ENCODE results near the gene ORMDL3.
"Not testable (repeated sequence)": the region's sequence is repeated elsewhere in the genome, so short reads cannot be mapped to it uniquely, and the experiment has no call there.

DNA sequence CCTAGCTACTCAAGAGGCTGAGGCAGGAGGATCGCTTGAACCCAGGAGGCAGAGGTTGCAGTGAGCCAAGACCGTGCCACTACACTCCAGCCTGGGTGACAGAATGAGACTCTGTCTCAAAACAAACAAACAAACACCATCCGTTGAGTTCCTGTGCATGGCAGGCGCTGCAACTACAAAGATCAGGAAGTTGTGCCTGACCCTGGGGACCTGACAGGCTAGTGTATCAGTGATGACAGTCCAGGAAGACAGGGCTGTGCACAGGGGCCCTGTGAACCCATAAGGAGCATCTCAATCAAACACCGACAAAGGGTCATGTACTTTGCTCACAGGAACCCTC is 21.1 kb upstream of the ORMDL3 start:
- TF ChIP-seq, protein P1, sequence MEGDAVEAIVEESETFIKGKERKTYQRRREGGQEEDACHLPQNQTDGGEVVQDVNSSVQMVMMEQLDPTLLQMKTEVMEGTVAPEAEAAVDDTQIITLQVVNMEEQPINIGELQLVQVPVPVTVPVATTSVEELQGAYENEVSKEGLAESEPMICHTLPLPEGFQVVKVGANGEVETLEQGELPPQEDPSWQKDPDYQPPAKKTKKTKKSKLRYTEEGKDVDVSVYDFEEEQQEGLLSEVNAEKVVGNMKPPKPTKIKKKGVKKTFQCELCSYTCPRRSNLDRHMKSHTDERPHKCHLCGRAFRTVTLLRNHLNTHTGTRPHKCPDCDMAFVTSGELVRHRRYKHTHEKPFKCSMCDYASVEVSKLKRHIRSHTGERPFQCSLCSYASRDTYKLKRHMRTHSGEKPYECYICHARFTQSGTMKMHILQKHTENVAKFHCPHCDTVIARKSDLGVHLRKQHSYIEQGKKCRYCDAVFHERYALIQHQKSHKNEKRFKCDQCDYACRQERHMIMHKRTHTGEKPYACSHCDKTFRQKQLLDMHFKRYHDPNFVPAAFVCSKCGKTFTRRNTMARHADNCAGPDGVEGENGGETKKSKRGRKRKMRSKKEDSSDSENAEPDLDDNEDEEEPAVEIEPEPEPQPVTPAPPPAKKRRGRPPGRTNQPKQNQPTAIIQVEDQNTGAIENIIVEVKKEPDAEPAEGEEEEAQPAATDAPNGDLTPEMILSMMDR (IDR thresholded peaks at IDR 0.05; ENCODE audit: borderline replicate concordance, extremely low read depth, low read length, poor library complexity, severe bottlenecking), result not testable (repeated sequence)
- not testable (repeated sequence) for TF ChIP-seq EZH2 (IDR thresholded peaks at IDR 0.05; ENCODE audit: borderline replicate concordance, low read depth, low read length, severe bottlenecking)

All from DND-41 (cell line).